HG03045 (cell line): ENCODE data around the gene AQP4.

Experiments
- ATAC-seq: cut with Tn5 transposase; IDR thresholded peaks from one replicate; pipeline ENCODE4 v1.9.1; 2021; ENCODE audit warnings: mild to moderate bottlenecking, moderate library complexity; ENCODE audit not compliant: unreplicated experiment

AQP4 gene

DNA sequence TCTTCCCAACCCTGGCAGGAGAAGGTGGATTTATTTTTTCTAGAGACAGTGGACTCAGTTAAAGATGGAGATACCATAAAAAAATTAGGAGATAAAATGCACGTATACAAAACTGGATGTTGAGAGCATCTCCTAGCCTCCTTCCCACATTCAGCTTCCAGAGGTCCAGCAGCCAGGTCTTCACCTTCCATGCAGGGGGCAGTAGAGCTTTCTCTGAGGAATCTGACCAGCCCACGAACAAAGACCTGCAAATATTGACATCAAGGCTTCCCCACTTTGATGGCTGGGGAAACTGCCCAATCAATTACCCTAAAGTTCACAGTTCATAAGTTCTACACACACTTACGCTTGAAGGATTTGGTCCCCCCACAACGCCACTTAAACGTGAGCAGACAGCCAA, 24.5 kb downstream of the AQP4 start:
- no peak for ATAC-seq

- ATAC-seq = no peak
Measured at GRCh38 chr18:26839609-26840008, 25.9 kb downstream of the AQP4 start.

- ATAC-seq = no peak
Measured at GRCh38 chr18:26832302-26832701, 33.2 kb downstream of the AQP4 start.

DNA sequence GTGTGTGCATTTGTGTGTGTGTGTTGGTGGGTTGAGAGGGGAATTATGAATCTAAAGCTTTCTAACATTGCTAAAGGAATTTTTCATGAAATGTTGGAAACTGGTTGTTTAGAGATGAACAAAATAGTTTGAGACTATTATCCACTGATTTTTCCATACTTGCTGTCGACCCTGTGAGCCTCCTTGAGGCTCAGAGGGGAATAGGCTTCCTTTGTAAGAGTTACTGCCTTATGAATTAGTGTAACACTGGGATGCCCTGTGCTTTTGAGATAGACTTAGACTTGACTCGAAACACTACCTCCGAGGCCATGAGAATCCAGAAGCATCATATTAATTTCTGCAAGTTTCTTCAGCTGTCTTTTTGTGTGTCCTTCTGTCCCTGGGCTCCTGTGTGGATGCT, 37.9 kb downstream of the AQP4 start:
- no peak for ATAC-seq

- no peak for ATAC-seq
Measured at GRCh38 chr18:26826656-26827235, 38.8 kb downstream of the AQP4 start.

GRCh38 chr18:26821181-26821580, 44.3 kb downstream of the AQP4 start:
- ATAC-seq = no peak

GRCh38 chr18:26819046-26819445, 46.5 kb downstream of the AQP4 start:
- ATAC-seq = no peak

DNA sequence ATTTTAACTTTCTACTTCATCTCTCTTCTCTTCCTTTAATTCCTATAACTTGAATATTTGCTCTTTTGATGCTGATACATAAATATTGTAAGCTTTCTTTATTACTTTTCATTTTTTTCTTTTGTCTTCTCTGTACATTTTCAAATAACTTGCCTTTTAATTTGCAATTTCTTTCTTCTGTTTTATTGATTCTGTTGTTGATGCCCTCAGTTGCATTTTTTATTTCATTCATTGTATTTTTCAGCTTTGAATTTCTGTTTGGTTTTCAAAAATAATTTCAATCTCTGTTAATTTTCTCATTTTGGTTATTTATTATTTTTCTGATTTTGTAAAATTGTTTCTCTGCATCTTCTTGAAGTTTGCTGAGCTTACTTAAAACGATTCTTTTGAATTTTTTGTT, 47.0 kb downstream of the AQP4 start:
- no peak for ATAC-seq

DNA sequence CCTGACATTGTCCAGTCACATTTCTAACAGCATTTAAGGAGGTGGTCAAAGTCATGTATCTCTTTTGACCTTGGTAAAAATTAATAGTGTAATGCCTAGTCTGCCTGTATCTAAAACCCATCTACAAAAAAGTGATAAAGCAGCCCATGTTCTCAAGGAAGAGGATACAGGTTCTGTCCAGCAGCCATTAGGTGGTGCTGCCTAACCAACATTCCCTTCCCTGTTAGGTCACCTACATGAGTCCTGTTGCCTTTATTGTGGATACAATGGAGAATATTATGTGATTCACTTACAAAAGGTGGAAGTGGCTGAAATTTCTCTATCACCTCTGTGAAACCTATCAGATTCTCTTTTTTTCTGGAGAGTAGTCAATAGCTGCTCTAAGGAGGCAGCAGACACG, 52.5 kb downstream of the AQP4 start:
- ATAC-seq = no peak

GRCh38 chr18:26812462-26812861, 53.0 kb downstream of the AQP4 start:
- ATAC-seq = no peak

- ATAC-seq = no peak
Measured at GRCh38 chr18:26809346-26809745, 56.2 kb downstream of the AQP4 start.

- ATAC-seq = no peak
Measured at GRCh38 chr18:26806224-26806623, 59.3 kb downstream of the AQP4 start.

DNA sequence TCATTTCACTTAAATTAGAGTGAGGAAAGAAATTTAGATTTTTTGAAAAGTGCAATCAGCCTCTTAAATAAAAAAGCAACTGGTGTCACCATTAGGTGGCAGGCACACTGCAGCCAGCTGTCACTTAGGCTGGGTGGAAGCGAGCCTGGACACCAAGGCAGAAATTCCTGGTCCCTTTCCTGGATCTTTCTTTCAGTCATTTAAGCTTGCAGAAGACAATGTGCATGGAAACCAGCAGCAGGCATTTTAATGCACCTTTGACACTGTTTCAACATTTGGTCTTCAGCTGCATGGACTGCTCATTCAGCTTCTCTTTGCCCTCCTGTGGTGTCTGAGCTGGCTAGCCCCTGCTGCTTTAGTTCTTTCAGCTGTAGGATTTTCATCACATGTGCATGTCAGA, 61.0 kb downstream of the AQP4 start:
- ATAC-seq = no peak

GRCh38 chr18:26803643-26804042, 61.9 kb downstream of the AQP4 start:
- ATAC-seq = no peak

GRCh38 chr18:26802330-26803200, 62.9 kb downstream of the AQP4 start:
- ATAC-seq = no peak
